Measurements from ENCODE around the gene RCAN3.
"Not testable (repeated sequence)": the region's sequence is repeated elsewhere in the genome, so short reads cannot be mapped to it uniquely, and the experiment has no call there.

Gene RCAN3

GRCh38 chr1:24486331-24487065 lies 16.1 kb upstream of the RCAN3 start:
- DNase-seq, result peak; percentile 77

GRCh38 chr1:24487455-24487854 lies 15.2 kb upstream of the RCAN3 start:
- no peak for DNase-seq

- peak; percentile 25 for DNase-seq
These were observed 14.5 kb upstream of the RCAN3 start for GRCh38 chr1:24488159-24488558.

GRCh38 chr1:24489674-24490073 lies 13.0 kb upstream of the RCAN3 start:
- no peak for DNase-seq

GRCh38 chr1:24490101-24490781 lies 12.4 kb upstream of the RCAN3 start:
- DNase-seq, result no peak

GRCh38 chr1:24491577-24492360 lies 10.9 kb upstream of the RCAN3 start:
- no peak for DNase-seq

GRCh38 chr1:24492935-24493334 lies 9.7 kb upstream of the RCAN3 start:
- not testable (repeated sequence) for DNase-seq

- no peak for DNase-seq
These were observed 8.9 kb upstream of the RCAN3 start for GRCh38 chr1:24493785-24494184.

GRCh38 chr1:24498589-24498988 lies 4.0 kb upstream of the RCAN3 start:
- DNase-seq, result no peak

- DNase-seq, result no peak
These were observed 2.1 kb upstream of the RCAN3 start for GRCh38 chr1:24500448-24501048.

GRCh38 chr1:24501371-24502064 lies 1.1 kb upstream of the RCAN3 start:
- DNase-seq, result peak; percentile 40

GRCh38 chr1:24502065-24502708 lies 449 bp upstream of the RCAN3 start:
- DNase-seq, result peak; percentile 89

GRCh38 chr1:24503059-24503751 lies 569 bp downstream of the RCAN3 start:
- DNase-seq, result no peak

GRCh38 chr1:24503870-24504523 lies 1.4 kb downstream of the RCAN3 start:
- DNase-seq, result no peak

GRCh38 chr1:24504560-24504959 lies 1.9 kb downstream of the RCAN3 start:
- DNase-seq, result no peak

- no peak for DNase-seq
These were observed 3.2 kb downstream of the RCAN3 start for GRCh38 chr1:24505816-24506215.

GRCh38 chr1:24506691-24507381 lies 4.2 kb downstream of the RCAN3 start:
- DNase-seq, result peak; percentile 76

- peak; percentile 66 for DNase-seq
These were observed 4.8 kb downstream of the RCAN3 start for GRCh38 chr1:24507405-24507804.

GRCh38 chr1:24508911-24509310 lies 6.3 kb downstream of the RCAN3 start:
- DNase-seq, result no peak

- DNase-seq, result no peak
These were observed 11.1 kb downstream of the RCAN3 start for GRCh38 chr1:24513706-24514105.

Measured in central memory CD4-positive, alpha-beta T cell (primary cell).